Gastroesophageal sphincter (tissue), 3 donors: ENCODE measurements around the gene MPHOSPH8.

Experiments
- CTCF ChIP-seq, 4 experiments: fragments of 200-600 bp in 2 of 4; fragments of 450-650 bp in 2 of 4; sonication (generic) in 1 of 4; IDR thresholded peaks; one replicate each; pipeline ENCODE4 v1.5.1; 2017 to 2019; ENCODE audit warnings: antibody characterized with exemption in 4 of 4, mild to moderate bottlenecking in 2 of 4, moderate library complexity in 2 of 4
- EP300 ChIP-seq: sonication (generic); formaldehyde crosslinking; IDR thresholded peaks from one replicate; pipeline ENCODE4 v1.6.1; 2017; ENCODE audit warnings: antibody characterized with exemption, mild to moderate bottlenecking
- POLR2A ChIP-seq, 2 donors: fragments of 450-650 bp; IDR thresholded peaks; one replicate each; pipeline ENCODE4 v1.6.1; 2017; ENCODE audit warnings: antibody characterized with exemption in 2 of 2, mild to moderate bottlenecking in 2 of 2, moderate library complexity in 1 of 2
- POLR2AphosphoS5 ChIP-seq: sonication (generic); formaldehyde crosslinking; IDR thresholded peaks from one replicate; pipeline ENCODE4 v1.6.1; 2017; ENCODE audit warnings: antibody characterized with exemption

- TF ChIP-seq POLR2AphosphoS5 (no peak), POLR2A (IDR thresholded peaks at IDR 0.05) (no peak), CTCF (IDR thresholded peaks at IDR 0.05) (no peak), EP300 (no peak)
These were observed 36.5 kb upstream of the MPHOSPH8 start for GRCh38 chr13:19596960-19597361.
